ENCODE data around the gene PUS1.
"Not testable (repeated sequence)": the region's sequence is repeated elsewhere in the genome, so short reads cannot be mapped to it uniquely, and the experiment has no call there.

Gene PUS1

GRCh38 chr12:131938082-131938481 is 9.0 kb downstream of the PUS1 start:
- no peak for DNase-seq (ENCODE audit: low read depth)

GRCh38 chr12:131939007-131939406 is 9.9 kb downstream of the PUS1 start:
- no peak for DNase-seq (ENCODE audit: low read depth)

- DNase-seq (ENCODE audit: low read depth): no peak
Observed at GRCh38 chr12:131940141-131940547, 11.1 kb downstream of the PUS1 start.

- no peak for DNase-seq (ENCODE audit: low read depth)
Observed at GRCh38 chr12:131941116-131941986, 12.3 kb downstream of the PUS1 start.

GRCh38 chr12:131941987-131942341 is 12.9 kb downstream of the PUS1 start:
- no peak for DNase-seq (ENCODE audit: low read depth)

- no peak for DNase-seq (ENCODE audit: low read depth)
Observed at GRCh38 chr12:131942671-131943070, 13.6 kb downstream of the PUS1 start.

- no peak for DNase-seq (ENCODE audit: low read depth)
Observed at GRCh38 chr12:131943389-131943788, 14.3 kb downstream of the PUS1 start.

- no peak for DNase-seq (ENCODE audit: low read depth)
Observed at GRCh38 chr12:131943876-131944275, 14.8 kb downstream of the PUS1 start.

- DNase-seq (ENCODE audit: low read depth): no peak
Observed at GRCh38 chr12:131944601-131945251, 15.7 kb downstream of the PUS1 start.

- no peak for DNase-seq (ENCODE audit: low read depth)
Observed at GRCh38 chr12:131946757-131947156, 17.7 kb downstream of the PUS1 start.

- DNase-seq (ENCODE audit: low read depth): no peak
Observed at GRCh38 chr12:131947482-131948027, 18.5 kb downstream of the PUS1 start.

GRCh38 chr12:131948166-131948712 is 19.2 kb downstream of the PUS1 start:
- DNase-seq (ENCODE audit: low read depth): no peak

GRCh38 chr12:131948713-131949430 is 19.8 kb downstream of the PUS1 start:
- DNase-seq (ENCODE audit: low read depth): not testable (repeated sequence)

- peak; percentile 93 for DNase-seq (ENCODE audit: low read depth)
Observed at GRCh38 chr12:131949431-131950181, 20.5 kb downstream of the PUS1 start, which contains the start of gene EP400. Gene EP400, plus strand, starts transcription at chr12:131949942. Its CDS starts 10,678 bp downstream, at chr12:131960620.

- no peak for DNase-seq (ENCODE audit: low read depth)
Observed at GRCh38 chr12:131950182-131950913, 21.3 kb downstream of the PUS1 start.

GRCh38 chr12:131953810-131954209 is 24.7 kb downstream of the PUS1 start:
- DNase-seq (ENCODE audit: low read depth): not testable (repeated sequence)

GRCh38 chr12:131954460-131954859 is 25.4 kb downstream of the PUS1 start:
- not testable (repeated sequence) for DNase-seq (ENCODE audit: low read depth)

GRCh38 chr12:131959116-131959515 is 30.0 kb downstream of the PUS1 start:
- DNase-seq (ENCODE audit: low read depth): no peak

GRCh38 chr12:131959641-131960589 is 30.8 kb downstream of the PUS1 start:
- no peak for DNase-seq (ENCODE audit: low read depth)
